Hematopoietic multipotent progenitor cell (in vitro differentiated cells): ENCODE results near the gene BNC2. TPM values are rescaled to one million over a fixed set of nuclear protein-coding genes. Genes with fewer than 3 reads are reported as not detected.

Experiments used
- DNase-seq, 3 donors: peaks; one replicate each; pipeline ENCODE4 v3.0.0-alpha.2; 2011 to 2015; ENCODE audit warnings: low read depth in 2 of 3, low spot score in 2 of 3
- total RNA-seq: library from RNA; depleted of rRNA; stranded (reverse); fragments of >200 nt; gene quantifications from one replicate; pipeline ENCODE4 v1.2.3, GENCODE V29; 2012

Gene BNC2
- total RNA-seq, 1 donor: under 0.01 TPM

- no peak for DNase-seq
These were observed 151.5 kb downstream of the BNC2 start for GRCh38 chr9:16718952-16719351.

- no peak for DNase-seq
These were observed 152.2 kb downstream of the BNC2 start for GRCh38 chr9:16718296-16718695.

GRCh38 chr9:16716601-16717000 is 153.9 kb downstream of the BNC2 start:
- DNase-seq: no peak

GRCh38 chr9:16715404-16715803 is 155.1 kb downstream of the BNC2 start:
- DNase-seq: no peak

GRCh38 chr9:16712787-16713186 is 157.7 kb downstream of the BNC2 start:
- DNase-seq: no peak

- no peak for DNase-seq
These were observed 159.6 kb downstream of the BNC2 start for GRCh38 chr9:16710888-16711287.

- no peak for DNase-seq
These were observed 160.5 kb downstream of the BNC2 start for GRCh38 chr9:16709924-16710323.

GRCh38 chr9:16708656-16709435 is 161.6 kb downstream of the BNC2 start:
- no peak for DNase-seq

GRCh38 chr9:16705111-16705604 is 165.3 kb downstream of the BNC2 start:
- no peak for DNase-seq

GRCh38 chr9:16704116-16705110 is 166.1 kb downstream of the BNC2 start:
- DNase-seq: no peak

GRCh38 chr9:16701347-16701746 is 169.1 kb downstream of the BNC2 start:
- DNase-seq: no peak

- DNase-seq: no peak
These were observed 176.9 kb downstream of the BNC2 start for GRCh38 chr9:16693616-16694015.

GRCh38 chr9:16690628-16691027 is 179.8 kb downstream of the BNC2 start:
- DNase-seq: no peak

GRCh38 chr9:16690205-16690604 is 180.3 kb downstream of the BNC2 start:
- no peak for DNase-seq

- no peak for DNase-seq
These were observed 181.0 kb downstream of the BNC2 start for GRCh38 chr9:16689351-16689938.

GRCh38 chr9:16688814-16689213 is 181.7 kb downstream of the BNC2 start:
- no peak for DNase-seq

- DNase-seq: no peak
These were observed 182.6 kb downstream of the BNC2 start for GRCh38 chr9:16687678-16688369.

- DNase-seq: no peak
These were observed 187.1 kb downstream of the BNC2 start for GRCh38 chr9:16683326-16683725.

- DNase-seq: no peak
These were observed 188.2 kb downstream of the BNC2 start for GRCh38 chr9:16682273-16682672.

- DNase-seq: no peak
These were observed 188.8 kb downstream of the BNC2 start for GRCh38 chr9:16681652-16681987.
